HL-60 (cell line): ENCODE data around the gene TLCD2.

Experiments
- GABPA ChIP-seq: IDR thresholded peaks from 2 replicates; pipeline ENCODE4 v1.6.1; 2012; ENCODE audit warnings: low read depth
- TF ChIP-seq, protein P1 (sequence below): IDR thresholded peaks from one replicate; pipeline ENCODE4 v1.5.1; 2011; ENCODE audit warnings: low read length, control low read depth, inconsistent platforms; ENCODE audit not compliant: insufficient read depth
- TF ChIP-seq, protein P2 (sequence below): IDR thresholded peaks from 2 replicates; pipeline ENCODE4 v1.6.1; 2012; ENCODE audit warnings: low read depth; ENCODE audit not compliant: insufficient replicate concordance

- TF ChIP-seq, protein P1, sequence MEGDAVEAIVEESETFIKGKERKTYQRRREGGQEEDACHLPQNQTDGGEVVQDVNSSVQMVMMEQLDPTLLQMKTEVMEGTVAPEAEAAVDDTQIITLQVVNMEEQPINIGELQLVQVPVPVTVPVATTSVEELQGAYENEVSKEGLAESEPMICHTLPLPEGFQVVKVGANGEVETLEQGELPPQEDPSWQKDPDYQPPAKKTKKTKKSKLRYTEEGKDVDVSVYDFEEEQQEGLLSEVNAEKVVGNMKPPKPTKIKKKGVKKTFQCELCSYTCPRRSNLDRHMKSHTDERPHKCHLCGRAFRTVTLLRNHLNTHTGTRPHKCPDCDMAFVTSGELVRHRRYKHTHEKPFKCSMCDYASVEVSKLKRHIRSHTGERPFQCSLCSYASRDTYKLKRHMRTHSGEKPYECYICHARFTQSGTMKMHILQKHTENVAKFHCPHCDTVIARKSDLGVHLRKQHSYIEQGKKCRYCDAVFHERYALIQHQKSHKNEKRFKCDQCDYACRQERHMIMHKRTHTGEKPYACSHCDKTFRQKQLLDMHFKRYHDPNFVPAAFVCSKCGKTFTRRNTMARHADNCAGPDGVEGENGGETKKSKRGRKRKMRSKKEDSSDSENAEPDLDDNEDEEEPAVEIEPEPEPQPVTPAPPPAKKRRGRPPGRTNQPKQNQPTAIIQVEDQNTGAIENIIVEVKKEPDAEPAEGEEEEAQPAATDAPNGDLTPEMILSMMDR: no peak
- TF ChIP-seq, protein P2, sequence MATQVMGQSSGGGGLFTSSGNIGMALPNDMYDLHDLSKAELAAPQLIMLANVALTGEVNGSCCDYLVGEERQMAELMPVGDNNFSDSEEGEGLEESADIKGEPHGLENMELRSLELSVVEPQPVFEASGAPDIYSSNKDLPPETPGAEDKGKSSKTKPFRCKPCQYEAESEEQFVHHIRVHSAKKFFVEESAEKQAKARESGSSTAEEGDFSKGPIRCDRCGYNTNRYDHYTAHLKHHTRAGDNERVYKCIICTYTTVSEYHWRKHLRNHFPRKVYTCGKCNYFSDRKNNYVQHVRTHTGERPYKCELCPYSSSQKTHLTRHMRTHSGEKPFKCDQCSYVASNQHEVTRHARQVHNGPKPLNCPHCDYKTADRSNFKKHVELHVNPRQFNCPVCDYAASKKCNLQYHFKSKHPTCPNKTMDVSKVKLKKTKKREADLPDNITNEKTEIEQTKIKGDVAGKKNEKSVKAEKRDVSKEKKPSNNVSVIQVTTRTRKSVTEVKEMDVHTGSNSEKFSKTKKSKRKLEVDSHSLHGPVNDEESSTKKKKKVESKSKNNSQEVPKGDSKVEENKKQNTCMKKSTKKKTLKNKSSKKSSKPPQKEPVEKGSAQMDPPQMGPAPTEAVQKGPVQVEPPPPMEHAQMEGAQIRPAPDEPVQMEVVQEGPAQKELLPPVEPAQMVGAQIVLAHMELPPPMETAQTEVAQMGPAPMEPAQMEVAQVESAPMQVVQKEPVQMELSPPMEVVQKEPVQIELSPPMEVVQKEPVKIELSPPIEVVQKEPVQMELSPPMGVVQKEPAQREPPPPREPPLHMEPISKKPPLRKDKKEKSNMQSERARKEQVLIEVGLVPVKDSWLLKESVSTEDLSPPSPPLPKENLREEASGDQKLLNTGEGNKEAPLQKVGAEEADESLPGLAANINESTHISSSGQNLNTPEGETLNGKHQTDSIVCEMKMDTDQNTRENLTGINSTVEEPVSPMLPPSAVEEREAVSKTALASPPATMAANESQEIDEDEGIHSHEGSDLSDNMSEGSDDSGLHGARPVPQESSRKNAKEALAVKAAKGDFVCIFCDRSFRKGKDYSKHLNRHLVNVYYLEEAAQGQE: no peak
- TF ChIP-seq GABPA: no peak
These were observed 33.8 kb downstream of the TLCD2 start for GRCh38 chr17:1676401-1676800.
